ENCODE results near the gene IPO11.
A peak's percentile ranks its signal among the peaks of the same experiment; 100 is the strongest.

IPO11 gene

DNA sequence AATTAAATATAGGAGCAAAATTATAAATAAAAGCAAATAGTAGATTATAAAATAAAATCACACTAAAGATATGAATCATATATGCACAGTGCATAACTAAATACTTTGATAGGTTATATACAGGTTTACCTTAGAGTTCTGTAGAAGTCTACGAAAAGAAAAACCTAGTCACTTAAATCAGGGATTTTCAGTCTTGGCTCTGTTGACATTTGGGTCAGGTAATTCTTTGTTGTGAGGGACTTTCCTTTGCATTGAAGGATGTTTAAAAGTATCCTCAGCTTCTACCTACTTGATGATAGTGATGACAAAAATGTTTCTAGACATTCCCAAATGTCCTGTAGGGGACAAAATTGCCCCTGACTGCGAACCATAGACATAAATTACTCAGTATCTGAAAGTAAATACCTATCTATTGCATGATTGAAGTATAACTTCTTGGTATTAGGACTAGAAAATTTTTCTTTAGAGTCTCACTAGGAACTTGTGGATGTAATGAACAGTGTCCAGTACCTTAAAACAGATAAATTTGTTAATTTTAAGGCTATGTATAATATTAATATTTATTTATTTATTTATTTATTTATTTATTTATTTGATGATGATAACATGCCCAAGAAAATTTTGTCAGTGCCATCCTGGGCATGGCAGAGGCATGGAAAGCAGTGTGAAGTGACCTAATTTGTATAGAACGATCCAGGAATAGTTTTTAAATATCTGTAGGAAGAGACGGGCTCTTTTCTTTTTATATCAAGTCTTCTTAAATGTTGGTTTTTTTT lies 122.1 kb downstream of the IPO11 start:
- TF ChIP-seq, protein P1, sequence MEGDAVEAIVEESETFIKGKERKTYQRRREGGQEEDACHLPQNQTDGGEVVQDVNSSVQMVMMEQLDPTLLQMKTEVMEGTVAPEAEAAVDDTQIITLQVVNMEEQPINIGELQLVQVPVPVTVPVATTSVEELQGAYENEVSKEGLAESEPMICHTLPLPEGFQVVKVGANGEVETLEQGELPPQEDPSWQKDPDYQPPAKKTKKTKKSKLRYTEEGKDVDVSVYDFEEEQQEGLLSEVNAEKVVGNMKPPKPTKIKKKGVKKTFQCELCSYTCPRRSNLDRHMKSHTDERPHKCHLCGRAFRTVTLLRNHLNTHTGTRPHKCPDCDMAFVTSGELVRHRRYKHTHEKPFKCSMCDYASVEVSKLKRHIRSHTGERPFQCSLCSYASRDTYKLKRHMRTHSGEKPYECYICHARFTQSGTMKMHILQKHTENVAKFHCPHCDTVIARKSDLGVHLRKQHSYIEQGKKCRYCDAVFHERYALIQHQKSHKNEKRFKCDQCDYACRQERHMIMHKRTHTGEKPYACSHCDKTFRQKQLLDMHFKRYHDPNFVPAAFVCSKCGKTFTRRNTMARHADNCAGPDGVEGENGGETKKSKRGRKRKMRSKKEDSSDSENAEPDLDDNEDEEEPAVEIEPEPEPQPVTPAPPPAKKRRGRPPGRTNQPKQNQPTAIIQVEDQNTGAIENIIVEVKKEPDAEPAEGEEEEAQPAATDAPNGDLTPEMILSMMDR (IDR thresholded peaks at IDR 0.05) = no peak
- peaks cover 32% of the 10 kb centered on the region for H3K36me3 Mint-ChIP-seq (ENCODE audit: low read depth)
- H3K4me1 Mint-ChIP-seq = no peaks in the 10 kb centered on the region
- H3K27ac Mint-ChIP-seq = no peak overlapping the region
- no peaks in the 10 kb centered on the region for H3K9me3 Mint-ChIP-seq
- H3K27me3 Mint-ChIP-seq (ENCODE audit: low read depth, poor library complexity) = no peaks in the 10 kb centered on the region
- DNase-seq = no peak
- no peak overlapping the region for H3K4me3 Mint-ChIP-seq

DNA sequence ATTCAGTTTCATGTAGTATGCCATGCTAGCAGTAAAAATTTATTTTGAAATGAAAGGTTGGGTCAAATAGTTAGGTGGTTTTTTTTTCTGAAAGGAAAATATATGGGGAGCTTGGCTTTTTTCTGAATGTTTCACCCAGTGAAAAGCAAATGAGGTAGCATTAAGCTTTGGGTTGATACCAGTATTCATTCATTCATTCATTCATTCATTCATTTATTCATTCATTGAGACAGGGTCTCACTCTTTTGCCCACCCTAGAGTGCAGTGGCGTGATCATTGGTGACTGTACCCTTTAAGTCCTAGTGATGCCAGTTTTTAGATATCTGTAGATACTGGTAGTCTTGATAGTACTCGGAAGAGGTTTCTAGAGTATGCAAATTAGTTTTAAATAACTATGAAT lies 123.7 kb downstream of the IPO11 start:
- Mint-ChIP-seq H3K27me3 (ENCODE audit: low read depth, poor library complexity) (no peaks in the 10 kb centered on the region), H3K9me3 (no peaks in the 10 kb centered on the region), H3K36me3 (ENCODE audit: low read depth) (peaks cover 36% of the 10 kb centered on the region), H3K4me3 (no peak overlapping the region), H3K27ac (no peak overlapping the region), H3K4me1 (no peaks in the 10 kb centered on the region)
- no peak for DNase-seq
- TF ChIP-seq, protein P1 (IDR thresholded peaks at IDR 0.05) = no peak

DNA sequence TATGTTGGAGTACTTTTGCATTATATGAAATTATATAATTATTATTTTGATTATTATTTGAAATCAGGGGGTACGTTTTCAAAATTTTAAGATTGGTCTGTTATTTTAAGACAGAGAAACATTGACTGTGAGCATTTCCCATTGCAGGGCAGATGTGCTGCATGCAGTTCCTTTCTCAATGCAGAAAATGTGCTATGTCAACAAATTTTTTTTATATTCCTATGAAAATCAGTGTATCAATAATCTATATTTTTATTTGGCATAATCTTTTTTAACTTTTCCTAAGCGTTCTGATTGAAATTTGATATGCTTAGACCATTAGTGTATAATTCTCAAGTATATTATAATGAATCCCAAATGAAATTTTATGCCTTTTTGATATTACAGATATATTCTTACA lies 124.2 kb downstream of the IPO11 start:
- Mint-ChIP-seq H3K4me1 (no peaks in the 10 kb centered on the region), H3K27me3 (ENCODE audit: low read depth, poor library complexity) (no peaks in the 10 kb centered on the region), H3K27ac (no peak overlapping the region), H3K4me3 (no peak overlapping the region), H3K36me3 (ENCODE audit: low read depth) (peaks cover 30% of the 10 kb centered on the region), H3K9me3 (no peaks in the 10 kb centered on the region)
- TF ChIP-seq, protein P1 (IDR thresholded peaks at IDR 0.05) = no peak
- no peak for DNase-seq

DNA sequence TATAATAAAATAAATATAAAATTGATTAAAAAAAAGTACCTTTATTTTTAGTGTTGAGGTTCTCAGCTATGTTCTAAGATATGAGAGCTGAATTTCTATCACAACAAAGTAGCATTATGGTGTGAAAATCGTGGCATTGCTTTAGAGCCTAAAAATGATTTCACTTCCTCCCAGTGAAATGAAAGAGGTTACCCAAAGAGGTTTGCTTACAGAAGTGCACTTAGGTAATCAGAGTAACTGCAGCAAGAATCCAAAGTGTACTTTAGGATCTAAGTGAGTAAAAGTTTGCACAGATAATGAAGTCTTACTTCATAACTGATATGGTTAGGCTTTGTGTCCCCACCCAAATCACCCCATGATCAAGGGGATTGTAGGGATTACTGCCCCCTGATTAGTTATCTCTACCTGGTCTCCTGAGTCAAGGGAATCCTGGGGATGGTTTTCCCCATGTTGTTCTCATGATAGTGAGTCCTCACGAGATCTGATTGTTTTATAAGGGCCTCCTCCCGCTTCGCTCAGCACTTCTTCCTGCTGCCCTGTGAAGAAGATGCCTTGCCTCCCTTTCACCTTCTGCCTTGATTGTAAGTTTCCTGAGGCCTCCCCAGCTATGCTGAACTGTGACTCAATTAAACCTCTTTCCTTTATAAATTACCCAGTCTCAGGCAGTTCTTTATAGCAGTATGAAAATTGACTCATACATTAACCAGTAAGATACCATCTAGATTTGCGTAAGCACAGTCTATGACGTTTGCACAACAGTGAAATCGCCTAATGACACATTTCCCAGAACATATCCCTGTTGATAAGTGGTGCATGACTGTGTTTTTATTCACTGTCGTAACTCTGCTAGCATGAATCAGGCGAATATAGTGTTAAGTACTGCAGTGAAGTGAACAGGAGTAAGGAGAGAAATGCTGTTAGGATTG lies 125.7 kb downstream of the IPO11 start:
- Mint-ChIP-seq H3K4me1 (no peaks in the 10 kb centered on the region), H3K4me3 (no peak overlapping the region), H3K9me3 (no peaks in the 10 kb centered on the region), H3K36me3 (ENCODE audit: low read depth) (peaks cover 32% of the 10 kb centered on the region), H3K27me3 (ENCODE audit: low read depth, poor library complexity) (no peaks in the 10 kb centered on the region), H3K27ac (peak overlapping the region; percentile 57)
- DNase-seq = no peak
- TF ChIP-seq, protein P1 (IDR thresholded peaks at IDR 0.05) = no peak

DNA sequence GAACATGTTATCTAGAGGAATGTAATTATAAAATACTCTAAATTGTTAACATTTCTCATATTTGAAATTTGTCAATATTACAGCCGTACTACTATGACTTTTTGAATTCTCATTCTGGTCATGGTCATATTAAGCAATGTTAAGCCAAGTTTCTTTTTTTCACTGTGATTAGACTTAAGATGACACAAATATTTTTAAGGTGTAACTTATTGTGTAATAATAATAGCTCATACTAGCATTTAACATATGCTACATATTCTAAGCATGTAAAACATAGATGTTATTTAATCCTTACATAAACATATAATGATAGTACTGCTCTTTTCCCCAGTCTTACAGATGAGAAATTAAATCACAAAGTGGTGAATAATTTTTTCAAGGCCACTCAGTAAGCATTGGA lies 130.2 kb downstream of the IPO11 start:
- peaks cover 15% of the 10 kb centered on the region for H3K9me3 Mint-ChIP-seq
- H3K36me3 Mint-ChIP-seq (ENCODE audit: low read depth) = peaks cover 68% of the 10 kb centered on the region
- H3K4me1 Mint-ChIP-seq = no peaks in the 10 kb centered on the region
- no peak overlapping the region for H3K27ac Mint-ChIP-seq
- H3K27me3 Mint-ChIP-seq (ENCODE audit: low read depth, poor library complexity) = no peaks in the 10 kb centered on the region
- DNase-seq = no peak
- TF ChIP-seq, protein P1 (IDR thresholded peaks at IDR 0.05) = no peak
- H3K4me3 Mint-ChIP-seq = no peak overlapping the region

All from nephron progenitor cell (in vitro differentiated cells).